Measurements from ENCODE around the gene WDR88.
"Not testable (repeated sequence)": the region's sequence is repeated elsewhere in the genome, so short reads cannot be mapped to it uniquely, and the experiment has no call there.

Gene WDR88

GRCh38 chr19:33139165-33139564 is 7.3 kb downstream of the WDR88 start:
- Histone ChIP-seq H3K27me3 (ENCODE audit: low read depth) (no peaks in the 10 kb centered on the region), H3K4me3 (no peak overlapping the region), H3K4me1 (peaks cover 4% of the 10 kb centered on the region; the same call in 1 of the 2 replicates), H3K36me3 (replicated peaks) (no peaks in the 10 kb centered on the region), H3K9me3 (no peaks in the 10 kb centered on the region)
- in situ Hi-C loops (cut with MboI; ENCODE audit: low sequenced_read_pairs): no loop called here
- no peak for DNase-seq (ENCODE audit: low spot score in 2 of 2)

- no peaks in the 10 kb centered on the region for H3K27me3 ChIP-seq (ENCODE audit: low read depth)
- in situ Hi-C loops (cut with MboI; ENCODE audit: low sequenced_read_pairs): no loop called here
- H3K4me1 ChIP-seq: peaks cover 6% of the 10 kb centered on the region; the same call in 1 of the 2 replicates
- no peak overlapping the region for H3K4me3 ChIP-seq
- peak; percentile 59 to 85 for DNase-seq (ENCODE audit: low spot score in 2 of 2)
- H3K9me3 ChIP-seq: no peaks in the 10 kb centered on the region
- no peaks in the 10 kb centered on the region for H3K36me3 ChIP-seq (replicated peaks)
These were observed 12.0 kb downstream of the WDR88 start for GRCh38 chr19:33143897-33144405.

GRCh38 chr19:33146209-33146608 is 14.3 kb downstream of the WDR88 start:
- Histone ChIP-seq H3K27me3 (ENCODE audit: low read depth) (no peaks in the 10 kb centered on the region), H3K4me3 (no peak overlapping the region), H3K9me3 (no peaks in the 10 kb centered on the region), H3K4me1 (peaks cover 6% of the 10 kb centered on the region; the same call in 1 of the 2 replicates), H3K36me3 (replicated peaks) (no peaks in the 10 kb centered on the region)
- in situ Hi-C loops (cut with MboI; ENCODE audit: low sequenced_read_pairs): loop anchor here (5.0 kb wide), 1 partner anchor 36 kb away; no protein-coding TSS in a partner anchor
- no peak for DNase-seq (ENCODE audit: low spot score in 2 of 2)

- DNase-seq (ENCODE audit: low spot score in 2 of 2): peak in 1 of 2 experiments; percentile 41
- Histone ChIP-seq H3K27me3 (ENCODE audit: low read depth) (no peaks in the 10 kb centered on the region), H3K4me3 (no peak overlapping the region), H3K4me1 (peaks cover 6% of the 10 kb centered on the region; the same call in 1 of the 2 replicates), H3K9me3 (no peaks in the 10 kb centered on the region), H3K36me3 (replicated peaks) (no peaks in the 10 kb centered on the region)
- in situ Hi-C loops (cut with MboI; ENCODE audit: low sequenced_read_pairs): loop anchor here (5.0 kb wide), 1 partner anchor 35 kb away; no protein-coding TSS in a partner anchor
These were observed 15.6 kb downstream of the WDR88 start for GRCh38 chr19:33147538-33147937.

GRCh38 chr19:33150852-33151518 is 19.1 kb downstream of the WDR88 start:
- Histone ChIP-seq H3K9me3 (no peaks in the 10 kb centered on the region), H3K4me3 (no peak overlapping the region), H3K4me1 (no peaks in the 10 kb centered on the region), H3K27me3 (ENCODE audit: low read depth) (no peaks in the 10 kb centered on the region), H3K36me3 (replicated peaks) (no peaks in the 10 kb centered on the region)
- in situ Hi-C loops (cut with MboI; ENCODE audit: low sequenced_read_pairs): no loop called here
- DNase-seq (ENCODE audit: low spot score in 2 of 2): no peak

- DNase-seq (ENCODE audit: low spot score in 2 of 2): no peak
- H3K9me3 ChIP-seq: no peaks in the 10 kb centered on the region
- no peak overlapping the region for H3K4me3 ChIP-seq
- no peaks in the 10 kb centered on the region for H3K36me3 ChIP-seq (replicated peaks)
- no peaks in the 10 kb centered on the region for H3K4me1 ChIP-seq
- no peaks in the 10 kb centered on the region for H3K27me3 ChIP-seq (ENCODE audit: low read depth)
- in situ Hi-C loops (cut with MboI; ENCODE audit: low sequenced_read_pairs): no loop called here
These were observed 20.3 kb downstream of the WDR88 start for GRCh38 chr19:33152176-33152575.

- H3K27me3 ChIP-seq (ENCODE audit: low read depth); in situ Hi-C loops (cut with MboI; ENCODE audit: low sequenced_read_pairs); H3K4me3 ChIP-seq; H3K36me3 ChIP-seq (replicated peaks); H3K4me1 ChIP-seq; H3K9me3 ChIP-seq; DNase-seq (ENCODE audit: low spot score in 2 of 2): not testable (repeated sequence)
These were observed 20.7 kb downstream of the WDR88 start for GRCh38 chr19:33152625-33153024.

GRCh38 chr19:33154313-33154712 is 22.4 kb downstream of the WDR88 start:
- H3K27me3 ChIP-seq (ENCODE audit: low read depth); H3K4me3 ChIP-seq; in situ Hi-C loops (cut with MboI; ENCODE audit: low sequenced_read_pairs); H3K4me1 ChIP-seq; H3K9me3 ChIP-seq; H3K36me3 ChIP-seq (replicated peaks); DNase-seq (ENCODE audit: low spot score in 2 of 2): not testable (repeated sequence)

GRCh38 chr19:33156334-33156733 is 24.4 kb downstream of the WDR88 start:
- H3K27me3 ChIP-seq (ENCODE audit: low read depth): no peaks in the 10 kb centered on the region
- in situ Hi-C loops (cut with MboI; ENCODE audit: low sequenced_read_pairs): no loop called here
- H3K4me3 ChIP-seq: no peak overlapping the region
- DNase-seq (ENCODE audit: low spot score in 2 of 2): no peak
- no peaks in the 10 kb centered on the region for H3K36me3 ChIP-seq (replicated peaks)
- no peaks in the 10 kb centered on the region for H3K4me1 ChIP-seq
- no peaks in the 10 kb centered on the region for H3K9me3 ChIP-seq

- H3K4me3 ChIP-seq: no peak overlapping the region
- in situ Hi-C loops (cut with MboI; ENCODE audit: low sequenced_read_pairs): no loop called here
- H3K4me1 ChIP-seq: no peaks in the 10 kb centered on the region
- no peaks in the 10 kb centered on the region for H3K27me3 ChIP-seq (ENCODE audit: low read depth)
- no peak for DNase-seq (ENCODE audit: low spot score in 2 of 2)
- H3K9me3 ChIP-seq: no peaks in the 10 kb centered on the region
- no peaks in the 10 kb centered on the region for H3K36me3 ChIP-seq (replicated peaks)
These were observed 26.0 kb downstream of the WDR88 start for GRCh38 chr19:33157906-33158305.

- H3K27me3 ChIP-seq (ENCODE audit: low read depth): no peaks in the 10 kb centered on the region
- DNase-seq (ENCODE audit: low spot score in 2 of 2): no peak
- no peaks in the 10 kb centered on the region for H3K36me3 ChIP-seq (replicated peaks)
- H3K4me1 ChIP-seq: no peaks in the 10 kb centered on the region
- no peak overlapping the region for H3K4me3 ChIP-seq
- in situ Hi-C loops (cut with MboI; ENCODE audit: low sequenced_read_pairs): no loop called here
- H3K9me3 ChIP-seq: no peaks in the 10 kb centered on the region
These were observed 26.5 kb downstream of the WDR88 start for GRCh38 chr19:33158365-33158764.

- in situ Hi-C loops (cut with MboI; ENCODE audit: low sequenced_read_pairs): no loop called here
- H3K4me1 ChIP-seq: no peaks in the 10 kb centered on the region
- no peaks in the 10 kb centered on the region for H3K36me3 ChIP-seq (replicated peaks)
- DNase-seq (ENCODE audit: low spot score in 2 of 2): no peak
- H3K9me3 ChIP-seq: no peaks in the 10 kb centered on the region
- H3K4me3 ChIP-seq: no peak overlapping the region
- H3K27me3 ChIP-seq (ENCODE audit: low read depth): no peaks in the 10 kb centered on the region
These were observed 27.2 kb downstream of the WDR88 start for GRCh38 chr19:33159149-33159548.

GRCh38 chr19:33159893-33160292 is 28.0 kb downstream of the WDR88 start:
- no peaks in the 10 kb centered on the region for H3K4me1 ChIP-seq
- in situ Hi-C loops (cut with MboI; ENCODE audit: low sequenced_read_pairs): no loop called here
- no peak for DNase-seq (ENCODE audit: low spot score in 2 of 2)
- no peak overlapping the region for H3K4me3 ChIP-seq
- no peaks in the 10 kb centered on the region; the same call in 1 of the 2 replicates for H3K9me3 ChIP-seq
- no peaks in the 10 kb centered on the region for H3K27me3 ChIP-seq (ENCODE audit: low read depth)
- H3K36me3 ChIP-seq (replicated peaks): no peaks in the 10 kb centered on the region

- in situ Hi-C loops (cut with MboI; ENCODE audit: low sequenced_read_pairs): no loop called here
- H3K27me3 ChIP-seq (ENCODE audit: low read depth): no peaks in the 10 kb centered on the region
These were observed 29.3 kb downstream of the WDR88 start for GRCh38 chr19:33161201-33161600.

More at GRCh38 chr19:33161201-33161600, 29.3 kb downstream of the WDR88 start:
- H3K4me3 ChIP-seq: no peak overlapping the region
- no peaks in the 10 kb centered on the region; the same call in 1 of the 2 replicates for H3K9me3 ChIP-seq
- H3K4me1 ChIP-seq: no peaks in the 10 kb centered on the region
- no peak for DNase-seq (ENCODE audit: low spot score in 2 of 2)
- H3K36me3 ChIP-seq (replicated peaks): no peaks in the 10 kb centered on the region

Measured in HAP-1 (cell line).